NK-92 (cell line): Measurements from ENCODE around the gene MAP4.

Experiments
- DNase-seq: peaks from one replicate; lab custom pipeline; 2025; ENCODE audit not compliant: unreplicated experiment; lab: John Stamatoyannopoulos, UW

MAP4 gene

DNA sequence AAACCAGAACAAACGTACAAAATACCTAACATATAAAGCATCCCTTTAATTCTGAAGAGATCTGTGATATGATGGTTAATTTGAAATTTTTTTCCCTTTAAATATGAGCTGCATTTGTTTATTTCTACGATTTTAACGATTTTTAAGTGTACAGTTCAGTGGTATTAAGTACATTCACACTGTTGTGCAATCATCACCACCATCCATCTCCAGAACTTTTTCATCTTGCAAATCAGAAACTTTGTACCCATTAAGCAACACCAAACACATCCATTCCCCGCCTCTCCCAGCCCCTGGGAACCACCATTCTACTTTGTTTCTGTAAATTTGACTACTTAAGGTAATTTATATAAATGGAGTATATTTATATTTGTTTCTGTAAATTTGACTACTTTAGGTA lies 51.5 kb downstream of the MAP4 start:
- no peak for DNase-seq

DNA sequence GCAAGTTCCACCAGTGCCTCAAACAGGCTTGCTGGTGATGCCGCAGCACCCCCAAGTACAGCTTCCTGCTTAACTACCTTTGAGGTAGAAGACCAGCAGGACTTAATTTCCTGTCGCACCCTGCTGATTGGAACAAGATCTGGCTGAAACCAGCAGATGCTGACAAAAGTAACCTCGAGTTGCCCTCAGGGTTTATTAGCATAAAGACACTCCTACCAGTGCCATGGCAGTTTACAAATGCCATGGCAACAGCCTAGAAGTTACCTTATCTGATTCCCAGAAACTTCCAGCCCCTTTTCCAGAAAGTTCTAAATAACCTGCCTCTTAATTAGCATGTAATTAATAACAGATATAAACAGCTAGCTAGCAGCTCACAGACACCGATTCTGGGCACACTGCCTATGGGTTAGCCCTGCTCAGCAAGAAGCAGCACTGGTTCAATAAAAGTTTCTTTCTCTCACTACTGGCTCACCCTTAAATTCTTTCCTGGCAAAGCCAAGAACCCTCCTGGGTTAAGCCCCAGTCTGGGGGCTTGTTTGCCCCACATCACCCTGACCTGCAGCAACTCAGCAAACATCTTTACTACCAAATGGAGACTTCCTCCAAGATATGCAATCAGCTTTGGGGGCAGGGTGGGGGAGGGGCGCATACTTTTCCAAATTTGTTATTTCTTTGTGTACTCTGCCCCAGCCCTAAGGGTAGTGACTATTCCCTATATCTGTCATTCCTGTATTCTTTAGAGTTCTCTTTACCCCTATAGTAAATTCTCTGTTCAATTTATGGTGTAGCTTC lies 54.2 kb downstream of the MAP4 start:
- no peak for DNase-seq

DNA sequence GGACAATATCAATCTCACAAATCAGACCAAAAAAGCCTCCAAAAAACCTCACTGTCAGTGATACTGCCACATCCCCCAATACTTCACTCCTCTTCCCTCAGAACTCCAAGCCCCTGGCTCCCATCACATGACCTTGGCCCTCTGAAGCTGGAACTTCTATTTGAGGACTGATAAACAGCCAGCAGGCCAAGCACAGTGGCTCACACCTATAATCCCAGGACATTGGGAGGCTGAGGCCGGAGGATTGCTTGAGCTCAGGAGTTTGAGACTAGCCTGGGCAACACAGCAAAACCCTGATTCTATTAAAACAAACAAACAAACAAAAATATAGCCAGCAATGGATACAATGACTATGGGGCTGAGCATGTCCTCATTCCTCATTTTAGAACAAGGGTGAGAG lies 55.2 kb downstream of the MAP4 start:
- DNase-seq, result no peak

DNA sequence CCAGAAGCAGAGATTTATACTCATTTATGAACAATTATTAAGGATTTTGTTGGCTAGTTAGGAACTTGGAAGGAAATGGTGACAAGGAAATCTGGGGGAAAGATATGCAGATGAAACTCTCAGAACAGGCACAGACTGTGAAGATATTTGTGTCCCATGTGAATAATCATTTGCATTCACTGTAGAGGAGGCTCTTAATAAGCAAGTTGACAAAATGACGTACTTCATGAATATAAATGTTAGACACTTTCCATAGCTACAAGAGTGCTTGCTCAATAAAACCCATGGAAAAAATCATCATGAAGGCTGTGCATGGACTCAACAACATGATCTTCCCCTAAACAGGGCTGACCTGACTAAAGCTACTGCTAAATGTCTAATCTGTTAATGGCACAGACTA lies 59.7 kb downstream of the MAP4 start:
- no peak for DNase-seq

DNA sequence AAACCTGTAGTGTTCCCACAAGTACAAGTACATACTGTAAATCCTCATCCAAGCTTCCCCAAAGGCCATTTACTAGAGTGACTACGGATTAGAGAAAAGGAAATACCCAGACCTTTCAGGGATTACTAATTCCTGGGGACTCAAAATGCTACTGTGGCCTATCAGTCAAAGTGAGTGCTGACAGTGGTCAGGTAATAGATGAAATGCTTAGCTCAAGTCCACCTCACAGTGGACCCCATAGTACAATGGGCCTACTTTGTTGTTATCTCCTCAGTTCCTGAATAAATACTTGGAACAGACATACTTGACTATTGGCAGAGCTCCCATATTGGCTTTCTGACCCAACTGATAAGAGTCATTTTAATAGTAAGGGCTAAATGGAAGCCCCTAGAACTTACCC lies 61.6 kb downstream of the MAP4 start:
- DNase-seq, result no peak

DNA sequence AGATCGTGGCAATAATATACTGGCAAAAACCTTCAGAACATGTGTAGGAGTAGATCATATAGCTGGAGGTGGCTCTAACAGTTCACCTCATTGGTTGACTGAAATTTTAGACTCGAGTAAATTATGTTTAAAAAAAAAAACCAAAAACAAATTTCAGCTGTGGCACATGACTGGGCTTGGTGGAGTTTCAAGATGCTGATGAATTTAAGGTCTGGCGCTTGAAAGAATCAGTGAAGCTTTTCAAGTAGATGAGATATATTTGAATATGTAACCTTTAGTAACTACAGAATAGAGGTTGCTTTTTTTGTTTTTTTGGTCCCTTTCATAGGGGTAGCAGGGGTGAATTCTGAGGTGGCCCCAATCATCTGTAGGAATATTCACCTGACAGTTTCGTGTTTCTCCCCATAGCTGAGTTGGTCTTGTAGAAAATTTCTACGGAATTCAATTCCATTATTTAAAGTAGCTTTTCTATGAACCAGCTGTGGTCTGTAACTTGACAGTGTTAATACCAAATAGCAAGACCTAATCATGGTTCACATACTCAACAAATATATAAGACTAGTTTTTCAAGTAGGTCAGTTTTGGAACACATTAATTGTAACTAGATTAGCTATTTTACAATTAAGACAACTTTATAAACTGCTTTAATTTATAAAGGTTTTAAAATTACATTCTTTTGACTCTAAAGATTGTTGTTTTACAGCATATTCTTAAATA lies 65.6 kb downstream of the MAP4 start:
- DNase-seq, result no peak

DNA sequence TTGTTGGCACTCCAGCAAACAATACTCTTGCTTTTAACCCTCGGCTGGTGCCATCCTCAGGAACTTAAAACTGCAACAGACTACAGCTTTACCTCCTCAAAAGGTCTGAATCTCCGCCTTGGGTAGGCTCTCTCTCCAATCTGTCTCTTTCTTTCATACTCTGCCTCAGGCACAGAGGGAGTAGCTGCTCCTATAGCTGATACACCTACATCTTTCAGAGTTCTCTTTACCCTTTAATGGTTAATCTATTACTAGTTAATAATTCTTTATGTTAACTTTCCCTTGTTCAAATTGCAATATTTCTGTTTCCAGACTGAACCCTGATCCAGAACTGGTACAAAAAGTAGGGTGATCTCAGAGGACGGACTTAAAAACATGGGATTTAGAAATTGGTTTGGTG lies 66.2 kb downstream of the MAP4 start:
- DNase-seq, result no peak

DNA sequence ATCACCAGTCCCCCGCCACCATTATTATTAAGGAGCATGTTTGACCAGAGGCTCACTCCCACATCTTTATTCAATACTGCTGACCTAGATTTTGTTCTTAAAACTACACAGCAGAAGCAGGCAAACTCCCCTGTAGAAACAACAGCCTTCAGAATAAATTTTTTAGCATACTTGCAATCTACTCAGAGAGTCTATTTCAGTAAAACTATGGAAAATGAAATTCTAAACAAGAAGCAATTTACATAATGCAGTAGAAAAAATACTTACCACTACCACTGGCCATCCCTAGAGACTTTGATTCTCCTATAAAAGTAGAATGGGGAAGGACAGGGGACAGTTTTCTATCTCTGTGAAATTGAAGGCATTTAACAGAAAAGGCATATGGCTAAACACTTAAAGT lies 76.0 kb downstream of the MAP4 start:
- DNase-seq, result no peak

DNA sequence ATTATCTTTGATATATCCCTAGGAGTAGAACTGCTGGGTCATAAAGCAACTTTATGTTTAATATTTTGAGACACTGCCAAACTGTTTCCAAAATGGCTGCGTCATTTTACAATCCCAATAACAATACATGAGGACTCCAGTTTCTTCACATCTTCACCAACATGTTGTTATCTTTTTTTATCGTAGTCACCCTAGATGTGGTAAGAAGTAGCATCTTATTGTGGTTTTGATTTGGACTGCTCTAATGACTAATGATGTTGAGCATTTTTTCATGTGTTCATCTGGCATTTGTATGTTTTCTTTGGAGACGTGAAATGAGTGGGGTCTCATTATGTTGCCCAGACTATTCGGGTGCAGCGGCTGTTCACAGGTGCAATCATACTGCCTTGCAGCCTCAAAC lies 83.8 kb downstream of the MAP4 start:
- DNase-seq, result no peak

DNA sequence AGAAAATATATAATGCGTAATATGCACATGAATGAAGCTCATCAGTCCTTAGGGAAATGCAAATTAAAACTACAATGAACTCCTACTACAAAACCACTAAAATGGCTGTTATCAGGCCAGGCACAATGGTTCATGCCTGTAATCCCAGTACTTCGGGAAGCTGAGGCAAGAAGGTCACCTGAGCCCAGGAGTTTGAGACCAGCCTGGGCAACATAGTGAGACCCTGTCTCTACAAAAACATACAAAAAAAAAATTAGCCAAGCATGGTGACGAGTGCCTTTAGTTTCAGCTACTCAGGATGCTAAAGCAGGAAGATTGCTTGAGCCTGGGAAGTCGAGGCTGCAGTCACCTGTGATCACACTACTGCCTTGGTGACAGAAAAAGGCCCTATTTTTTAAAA lies 85.2 kb downstream of the MAP4 start:
- DNase-seq, result no peak

DNA sequence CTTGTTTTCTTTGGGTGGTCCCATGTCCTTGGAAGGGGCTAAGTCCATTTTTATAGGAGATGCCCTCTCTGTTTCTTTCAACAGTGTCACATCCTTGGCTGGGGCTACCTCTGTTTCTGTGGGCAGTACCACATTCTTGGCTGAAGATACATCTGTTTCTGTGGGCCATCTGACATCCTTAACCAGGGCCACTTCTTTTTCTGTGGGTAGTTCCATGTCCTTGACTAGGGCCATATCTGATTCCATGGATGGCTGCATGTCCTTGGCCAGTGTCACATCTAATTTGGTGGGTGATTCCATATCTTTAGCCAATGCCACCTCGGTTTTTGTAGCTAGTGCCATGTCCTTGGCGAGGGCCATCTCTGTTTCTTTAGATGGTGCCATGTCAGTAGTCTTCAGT lies 99.5 kb downstream of the MAP4 start:
- DNase-seq, result no peak

DNA sequence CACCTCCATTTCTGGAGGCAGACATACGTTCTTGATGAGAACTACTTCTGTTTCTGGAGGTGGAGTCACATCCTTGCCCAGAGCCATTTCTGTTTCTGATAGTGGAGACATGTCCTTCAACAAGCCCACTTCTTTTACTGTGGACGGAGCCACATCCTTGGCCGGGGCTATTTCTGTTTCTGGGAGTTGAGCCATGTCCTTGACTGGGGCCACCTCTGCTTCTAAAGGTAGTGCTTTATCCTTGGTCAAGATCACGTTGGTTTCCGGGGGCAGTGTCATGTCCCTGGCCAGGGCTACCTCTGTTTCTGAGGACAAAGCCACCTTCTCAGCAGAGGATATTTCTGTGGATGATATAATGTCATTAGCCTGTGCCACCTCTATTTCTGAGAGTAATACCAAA lies 100.0 kb downstream of the MAP4 start:
- no peak for DNase-seq

DNA sequence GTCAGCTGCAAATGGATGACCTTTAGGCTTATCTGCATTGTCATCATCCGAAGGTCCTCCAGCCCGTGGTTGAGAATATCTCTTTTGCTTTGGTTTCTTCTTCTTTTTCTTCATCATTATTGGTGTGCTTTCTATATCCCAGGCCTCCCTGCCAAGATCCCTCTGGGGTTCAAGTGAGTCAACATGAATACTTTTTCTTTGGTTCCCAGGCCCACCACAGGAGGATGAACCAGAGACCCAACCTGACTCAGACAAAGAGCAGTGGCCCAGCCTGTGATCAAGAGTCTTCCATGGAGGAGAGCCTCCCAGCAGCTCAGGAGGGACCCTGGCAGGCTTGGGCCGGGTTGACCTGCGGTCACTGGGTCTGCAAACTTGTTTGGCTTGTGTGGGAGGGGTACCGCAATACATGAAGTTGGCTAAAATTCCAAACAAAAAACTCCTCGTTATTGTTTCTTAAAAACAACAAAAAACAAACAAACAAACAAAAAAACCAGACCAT lies 104.2 kb downstream of the MAP4 start:
- DNase-seq, result no peak

DNA sequence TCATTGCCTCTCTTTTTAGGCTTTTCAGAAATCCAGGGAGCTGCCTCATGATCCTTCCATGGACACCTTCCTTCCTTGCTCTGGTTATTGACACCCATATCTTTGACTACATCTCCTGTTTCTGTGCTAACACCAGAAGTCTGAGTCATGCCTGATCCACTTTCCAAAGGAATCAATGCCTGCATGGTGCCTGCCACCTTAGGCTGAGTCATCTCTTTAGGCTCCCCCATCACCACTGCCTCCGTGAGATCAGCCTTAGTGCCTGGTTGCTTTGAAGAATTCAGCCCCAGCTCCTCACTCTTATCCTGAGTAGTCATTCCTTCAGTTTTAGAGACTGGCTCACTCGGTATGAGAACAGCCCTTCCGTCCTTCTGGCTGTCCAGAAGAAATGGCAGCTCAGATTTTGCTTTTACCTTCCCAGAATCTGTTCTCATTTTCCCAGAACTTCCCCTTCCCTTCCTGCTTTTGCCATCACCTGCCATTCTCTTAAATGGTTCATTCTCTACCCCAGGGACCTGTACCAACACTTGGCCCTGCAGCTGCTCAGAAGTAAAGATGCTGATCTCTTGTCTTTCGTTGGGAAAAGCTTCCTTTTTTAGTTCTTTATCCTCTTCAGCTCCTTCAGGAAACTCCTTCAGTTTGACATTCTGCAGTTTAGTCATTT lies 105.3 kb downstream of the MAP4 start:
- no peak for DNase-seq

DNA sequence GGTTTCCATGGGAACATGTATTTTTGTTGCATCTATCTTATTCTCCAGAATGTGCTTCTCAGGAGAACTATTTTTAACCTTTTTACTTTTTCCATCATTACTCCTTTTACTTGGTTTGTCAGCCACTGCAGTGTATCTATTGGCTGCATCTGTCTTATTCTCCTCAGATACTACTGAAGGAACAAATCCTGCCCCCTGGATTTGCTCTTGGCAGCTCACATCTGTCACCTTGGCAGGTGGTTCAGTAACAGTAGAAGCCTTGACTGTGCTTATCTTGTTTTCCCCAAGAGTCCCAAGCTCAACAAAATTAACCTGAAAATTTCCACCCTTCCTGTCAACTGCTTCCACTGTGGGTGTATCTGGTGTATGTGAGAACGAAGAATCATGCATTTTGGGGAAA lies 106.0 kb downstream of the MAP4 start:
- no peak for DNase-seq

DNA sequence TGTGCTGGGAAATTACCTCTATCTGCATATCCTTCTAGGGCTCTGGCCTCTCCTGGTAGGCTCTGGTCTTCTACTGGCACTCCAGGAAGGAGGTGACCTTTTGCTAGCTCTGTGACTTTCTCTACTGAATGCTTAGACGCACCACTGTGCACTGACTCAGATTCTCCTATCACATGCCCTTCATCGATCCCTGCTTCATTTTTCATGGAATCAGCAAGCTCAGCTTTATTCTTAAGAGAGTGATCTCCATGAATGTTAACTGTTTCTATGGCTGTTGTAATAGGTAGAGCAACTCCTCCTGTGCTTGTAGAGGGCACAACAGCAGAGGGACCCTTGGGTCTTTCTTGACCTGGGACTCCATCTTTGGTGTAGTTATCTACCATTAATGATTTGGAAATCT lies 106.6 kb downstream of the MAP4 start:
- no peak for DNase-seq

DNA sequence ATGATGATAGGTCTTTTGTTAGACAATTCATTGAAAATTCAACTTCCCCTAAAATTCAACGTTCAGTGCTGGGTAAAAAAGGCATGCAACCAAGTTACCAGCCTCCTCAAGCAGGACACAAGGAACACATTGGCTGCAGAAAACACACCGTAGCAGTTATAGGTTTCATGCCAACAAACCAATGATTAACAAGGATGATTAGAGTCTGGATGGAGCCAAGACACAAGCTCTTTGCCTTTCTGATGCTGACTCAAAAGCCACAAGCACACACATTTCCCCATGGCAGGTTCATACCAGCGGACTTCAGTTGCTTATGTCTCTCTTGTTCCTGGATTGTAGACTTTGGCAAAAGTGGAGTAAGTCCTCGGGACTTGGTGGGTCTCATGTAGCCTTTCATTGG lies 107.5 kb downstream of the MAP4 start:
- DNase-seq, result no peak

DNA sequence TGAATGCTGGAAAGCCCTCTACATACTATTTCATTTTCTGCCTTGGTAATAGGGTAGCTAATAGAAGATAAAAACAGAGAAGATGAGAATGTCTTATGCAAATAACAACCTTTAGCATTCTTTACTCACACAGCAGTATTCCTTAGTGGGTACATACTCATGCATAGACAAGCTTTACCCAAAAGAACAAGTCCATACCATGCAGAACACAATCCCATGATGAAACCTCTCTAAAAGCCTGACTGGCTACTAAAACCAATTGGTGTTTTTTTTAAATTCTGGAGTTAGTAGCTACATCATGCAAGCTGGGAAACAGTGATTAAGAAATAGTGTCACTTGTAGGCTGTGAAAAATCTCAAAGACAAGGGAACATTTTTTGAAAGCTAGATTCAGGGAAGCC lies 108.4 kb downstream of the MAP4 start:
- DNase-seq, result no peak

DNA sequence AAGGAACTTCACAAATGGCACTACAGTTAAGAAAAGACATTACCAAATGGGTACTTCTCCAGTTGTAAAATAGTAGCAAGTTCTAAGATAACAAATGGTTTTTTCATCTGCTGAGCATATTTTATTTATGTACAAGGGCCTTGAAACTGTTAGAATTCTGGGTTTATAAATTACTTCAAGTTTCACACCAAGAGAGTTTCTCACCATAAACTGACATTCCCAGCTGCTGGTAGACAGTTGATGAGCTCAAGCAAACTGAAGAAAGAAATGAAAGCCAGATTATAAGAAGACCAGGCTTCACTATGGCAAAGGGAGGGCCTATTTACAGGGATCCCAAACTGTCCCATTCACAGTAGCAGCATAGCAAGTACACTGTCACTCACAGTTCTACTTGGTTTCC lies 113.5 kb downstream of the MAP4 start:
- DNase-seq, result no peak

DNA sequence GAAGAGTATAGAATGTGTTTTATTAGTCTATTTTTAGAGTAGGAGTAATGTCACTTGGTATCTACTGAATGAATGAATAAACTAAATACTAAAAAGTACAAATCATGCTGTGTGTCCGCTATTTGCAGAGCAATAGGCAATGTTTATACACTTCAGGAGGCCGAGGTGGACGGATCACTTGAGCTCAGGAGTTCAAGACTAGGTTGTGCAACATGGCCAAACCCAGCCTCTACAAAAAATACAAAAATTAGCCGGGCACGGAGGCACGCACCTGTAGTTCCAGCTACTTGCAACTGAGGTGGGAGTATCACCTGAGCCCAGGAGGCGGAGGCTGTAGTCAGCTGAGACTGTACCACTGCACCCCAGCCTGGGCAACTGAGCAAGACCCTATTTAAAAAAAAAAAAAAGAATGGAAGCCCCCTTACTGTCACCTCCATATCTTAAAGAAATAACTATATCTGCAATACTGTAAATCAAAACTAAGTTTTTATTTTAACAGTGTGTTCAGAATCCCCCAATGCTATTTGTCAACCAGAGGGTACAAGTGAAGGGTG lies 114.9 kb downstream of the MAP4 start:
- no peak for DNase-seq

DNA sequence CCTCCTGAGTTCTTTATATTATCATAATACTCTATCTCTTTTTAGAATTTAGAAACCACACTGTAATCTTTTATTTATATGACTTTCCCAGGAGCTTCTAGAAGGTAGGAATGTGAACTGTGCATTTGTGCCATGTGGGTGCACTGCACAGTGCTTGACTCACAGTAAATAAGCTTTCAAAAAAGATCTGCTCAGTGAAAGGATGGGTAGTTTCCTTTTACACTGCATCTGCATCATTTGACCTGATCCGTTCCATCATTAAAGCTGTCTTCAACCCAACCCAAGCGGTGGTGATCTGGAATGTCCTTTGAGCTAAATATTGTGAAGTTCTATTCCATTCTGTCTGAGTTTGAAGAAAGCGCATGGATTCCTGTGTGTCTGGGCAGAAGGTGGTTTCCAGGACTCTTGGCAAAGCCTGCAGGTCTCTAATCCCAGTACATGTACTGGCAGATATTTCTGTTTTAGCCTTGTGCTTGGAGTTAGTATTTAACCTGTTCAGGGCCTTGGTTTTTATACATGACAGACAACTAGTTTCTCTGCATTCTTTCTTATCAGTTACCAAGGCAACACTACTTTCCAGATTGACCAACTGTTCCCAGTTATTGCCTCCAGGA lies 116.6 kb downstream of the MAP4 start:
- DNase-seq, result no peak
